ENCODE measurements around the gene LRP1B. TPM values are rescaled to one million over a fixed set of nuclear protein-coding genes. Genes with fewer than 3 reads are reported as not detected.
A peak's percentile ranks its signal among the peaks of the same experiment; 100 is the strongest.

LRP1B gene
- polyA plus RNA-seq, 1 of the 3 experiments (the other 2 are of a cell fraction) = 0.28 TPM

GRCh38 chr2:140440815-140441214, 1690.0 kb downstream of the LRP1B start:
- Histone ChIP-seq H3K36me3 (replicated peaks in 1 of 2; ENCODE audit: control insufficient read depth in 1 of 2, insufficient read depth in 2 of 2, low read length in 1 of 2) (no peaks in the 10 kb centered on the region), H3F3A (replicated peaks; ENCODE audit: insufficient read depth) (no peaks in the 10 kb centered on the region), H3K79me2 (ENCODE audit: insufficient read depth) (no peaks in the 10 kb centered on the region), H3K4me3 (ENCODE audit: low read depth in 2 of 2, low read length in 1 of 2) (no peak overlapping the region), H3K27me3 (ENCODE audit: insufficient read depth) (no peaks in the 10 kb centered on the region), H3K9me2 (no peaks in the 10 kb centered on the region), H3K27ac (ENCODE audit: low read depth in 2 of 2, low read length in 1 of 2) (peak overlapping the region in 1 of 2 experiments; percentile 92; a peak in 2 of 4 replicates), H2AFZ (ENCODE audit: low read depth) (no peak overlapping the region), H4K20me1 (ENCODE audit: insufficient read depth) (no peaks in the 10 kb centered on the region), H3K4me1 (ENCODE audit: control insufficient read depth in 1 of 2, insufficient read depth in 2 of 2, low read depth in 1 of 2, low read length in 1 of 2) (peaks cover 5 to 30% of the 10 kb centered on the region in 2 experiments; a peak in 2 of 4 replicates), H3K9ac (no peak overlapping the region), H3K9me3 (no peaks in the 10 kb centered on the region), H3K4me2 (no peak overlapping the region)
- peak; percentile 40 for DNase-seq
- ChIA-PET POLR2A (no interaction called here), CTCF (no interaction called here)
- 11% methylated on average over 2 of the region's 2 CpGs for WGBS (ENCODE audit: low lambda C conversion rate)
- TF ChIP-seq GATA2 (CRISPR knock-in tag; IDR thresholded peaks at IDR 0.05) = peak; percentile 96
- TF ChIP-seq GABPA (IDR thresholded peaks at IDR 0.05; ENCODE audit: low read depth) = no peak
- TF ChIP-seq FOXM1 (IDR thresholded peaks at IDR 0.05; ENCODE audit: low read depth) = peak; percentile 76
- TF ChIP-seq USF2 (IDR thresholded peaks at IDR 0.05; ENCODE audit: borderline replicate concordance, low read depth, low read length) = no peak
- no peak for TF ChIP-seq SIN3A (IDR thresholded peaks at IDR 0.05; ENCODE audit: borderline replicate concordance, low read depth, low read length)
- no peak for TF ChIP-seq CTCF (IDR thresholded peaks at IDR 0.05)
- TF ChIP-seq FOXJ3 (CRISPR knock-in tag; IDR thresholded peaks at IDR 0.05) = peak; percentile 70
- TF ChIP-seq USF1 (IDR thresholded peaks at IDR 0.05; ENCODE audit: borderline replicate concordance, low read depth) = no peak
- TF ChIP-seq JUND (IDR thresholded peaks at IDR 0.05) = peak; percentile 73
- peak; percentile 6; the same call in 1 of the 2 replicates for TF ChIP-seq NFIC (IDR thresholded peaks at IDR 0.05; ENCODE audit: borderline replicate concordance)
- peak; percentile 81 to 99 for TF ChIP-seq EP300 (IDR thresholded peaks at IDR 0.05; ENCODE audit: borderline replicate concordance in 1 of 2, low read depth in 1 of 2, low read length in 1 of 2)
- TF ChIP-seq, protein P1, sequence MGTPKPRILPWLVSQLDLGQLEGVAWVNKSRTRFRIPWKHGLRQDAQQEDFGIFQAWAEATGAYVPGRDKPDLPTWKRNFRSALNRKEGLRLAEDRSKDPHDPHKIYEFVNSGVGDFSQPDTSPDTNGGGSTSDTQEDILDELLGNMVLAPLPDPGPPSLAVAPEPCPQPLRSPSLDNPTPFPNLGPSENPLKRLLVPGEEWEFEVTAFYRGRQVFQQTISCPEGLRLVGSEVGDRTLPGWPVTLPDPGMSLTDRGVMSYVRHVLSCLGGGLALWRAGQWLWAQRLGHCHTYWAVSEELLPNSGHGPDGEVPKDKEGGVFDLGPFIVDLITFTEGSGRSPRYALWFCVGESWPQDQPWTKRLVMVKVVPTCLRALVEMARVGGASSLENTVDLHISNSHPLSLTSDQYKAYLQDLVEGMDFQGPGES (IDR thresholded peaks at IDR 0.05; ENCODE audit: low read depth, low read length) = no peak
- no peak for TF ChIP-seq NRF1 (IDR thresholded peaks at IDR 0.05; ENCODE audit: low read depth, low read length)
- TF ChIP-seq CHD2 (IDR thresholded peaks at IDR 0.05; ENCODE audit: low read length, partially characterized antibody) = peak; percentile 87
- TF ChIP-seq YY1 (IDR thresholded peaks at IDR 0.05; ENCODE audit: low read depth) = no peak
- peak; percentile 15; the same call in 1 of the 2 replicates for TF ChIP-seq RAD21 (IDR thresholded peaks at IDR 0.05; ENCODE audit: low read length)
- no peak for TF ChIP-seq RFX5 (IDR thresholded peaks at IDR 0.05; ENCODE audit: low read length)
- peak; percentile 84 for TF ChIP-seq PBX3 (IDR thresholded peaks at IDR 0.05)
- TF ChIP-seq, protein P2, sequence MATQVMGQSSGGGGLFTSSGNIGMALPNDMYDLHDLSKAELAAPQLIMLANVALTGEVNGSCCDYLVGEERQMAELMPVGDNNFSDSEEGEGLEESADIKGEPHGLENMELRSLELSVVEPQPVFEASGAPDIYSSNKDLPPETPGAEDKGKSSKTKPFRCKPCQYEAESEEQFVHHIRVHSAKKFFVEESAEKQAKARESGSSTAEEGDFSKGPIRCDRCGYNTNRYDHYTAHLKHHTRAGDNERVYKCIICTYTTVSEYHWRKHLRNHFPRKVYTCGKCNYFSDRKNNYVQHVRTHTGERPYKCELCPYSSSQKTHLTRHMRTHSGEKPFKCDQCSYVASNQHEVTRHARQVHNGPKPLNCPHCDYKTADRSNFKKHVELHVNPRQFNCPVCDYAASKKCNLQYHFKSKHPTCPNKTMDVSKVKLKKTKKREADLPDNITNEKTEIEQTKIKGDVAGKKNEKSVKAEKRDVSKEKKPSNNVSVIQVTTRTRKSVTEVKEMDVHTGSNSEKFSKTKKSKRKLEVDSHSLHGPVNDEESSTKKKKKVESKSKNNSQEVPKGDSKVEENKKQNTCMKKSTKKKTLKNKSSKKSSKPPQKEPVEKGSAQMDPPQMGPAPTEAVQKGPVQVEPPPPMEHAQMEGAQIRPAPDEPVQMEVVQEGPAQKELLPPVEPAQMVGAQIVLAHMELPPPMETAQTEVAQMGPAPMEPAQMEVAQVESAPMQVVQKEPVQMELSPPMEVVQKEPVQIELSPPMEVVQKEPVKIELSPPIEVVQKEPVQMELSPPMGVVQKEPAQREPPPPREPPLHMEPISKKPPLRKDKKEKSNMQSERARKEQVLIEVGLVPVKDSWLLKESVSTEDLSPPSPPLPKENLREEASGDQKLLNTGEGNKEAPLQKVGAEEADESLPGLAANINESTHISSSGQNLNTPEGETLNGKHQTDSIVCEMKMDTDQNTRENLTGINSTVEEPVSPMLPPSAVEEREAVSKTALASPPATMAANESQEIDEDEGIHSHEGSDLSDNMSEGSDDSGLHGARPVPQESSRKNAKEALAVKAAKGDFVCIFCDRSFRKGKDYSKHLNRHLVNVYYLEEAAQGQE (IDR thresholded peaks at IDR 0.05; ENCODE audit: low read depth, low read length) = no peak
- no peak for TF ChIP-seq RXRA (IDR thresholded peaks at IDR 0.05; ENCODE audit: borderline replicate concordance, low read depth)
- TF ChIP-seq, protein P3, sequence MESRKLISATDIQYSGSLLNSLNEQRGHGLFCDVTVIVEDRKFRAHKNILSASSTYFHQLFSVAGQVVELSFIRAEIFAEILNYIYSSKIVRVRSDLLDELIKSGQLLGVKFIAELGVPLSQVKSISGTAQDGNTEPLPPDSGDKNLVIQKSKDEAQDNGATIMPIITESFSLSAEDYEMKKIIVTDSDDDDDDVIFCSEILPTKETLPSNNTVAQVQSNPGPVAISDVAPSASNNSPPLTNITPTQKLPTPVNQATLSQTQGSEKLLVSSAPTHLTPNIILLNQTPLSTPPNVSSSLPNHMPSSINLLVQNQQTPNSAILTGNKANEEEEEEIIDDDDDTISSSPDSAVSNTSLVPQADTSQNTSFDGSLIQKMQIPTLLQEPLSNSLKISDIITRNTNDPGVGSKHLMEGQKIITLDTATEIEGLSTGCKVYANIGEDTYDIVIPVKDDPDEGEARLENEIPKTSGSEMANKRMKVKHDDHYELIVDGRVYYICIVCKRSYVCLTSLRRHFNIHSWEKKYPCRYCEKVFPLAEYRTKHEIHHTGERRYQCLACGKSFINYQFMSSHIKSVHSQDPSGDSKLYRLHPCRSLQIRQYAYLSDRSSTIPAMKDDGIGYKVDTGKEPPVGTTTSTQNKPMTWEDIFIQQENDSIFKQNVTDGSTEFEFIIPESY (IDR thresholded peaks at IDR 0.05; ENCODE audit: borderline replicate concordance, low read depth) = no peak
- peak; percentile 68 for TF ChIP-seq POLR2AphosphoS5 (IDR thresholded peaks at IDR 0.05; ENCODE audit: low read depth, low read length)
- peak; percentile 95 for TF ChIP-seq TCF12 (IDR thresholded peaks at IDR 0.05)
